OCI-LY1 (cell line): Measurements from ENCODE around the gene TUSC1.
"Not testable (repeated sequence)": the region's sequence is repeated elsewhere in the genome, so short reads cannot be mapped to it uniquely, and the experiment has no call there.

ENCODE experiments used
- H2AFZ ChIP-seq: fragments of 200-600 bp; sonication (generic), shearing (Covaris generic); 2 replicates; pipeline ENCODE4 v1.6.0; 2014; ENCODE audit warnings: antibody characterized with exemption, mild to moderate bottlenecking, low read length
- H3F3A ChIP-seq: fragments of 200-600 bp; sonication (generic), shearing (Covaris generic); 2 replicates; pipeline ENCODE4 v1.6.0; 2014; ENCODE audit warnings: mild to moderate bottlenecking, antibody characterized with exemption, low read length, moderate library complexity; ENCODE audit not compliant: insufficient read depth
- H3K27ac ChIP-seq: fragments of 200-600 bp; sonication (generic); 2 replicates; pipeline ENCODE4 v1.5.1; 2014; ENCODE audit warnings: low read length, mixed run types, mild to moderate bottlenecking, low read depth; ENCODE audit not compliant: poor library complexity, severe bottlenecking
- H3K27me3 ChIP-seq: fragments of 200-600 bp; sonication (generic); 2 replicates; pipeline ENCODE4 v1.6.0; 2014; ENCODE audit warnings: antibody characterized with exemption, mild to moderate bottlenecking, low read length, moderate library complexity; ENCODE audit not compliant: insufficient read depth
- H3K36me3 ChIP-seq: fragments of 200-600 bp; sonication (generic); 2 replicates; pipeline ENCODE4 v1.6.1; 2014; ENCODE audit warnings: mild to moderate bottlenecking, antibody characterized with exemption, low read length, moderate library complexity, mixed read lengths; ENCODE audit not compliant: insufficient read depth
- H3K4me1 ChIP-seq: fragments of 200-600 bp; sonication (generic); 2 replicates; pipeline ENCODE4 v1.5.1; 2014; ENCODE audit warnings: mild to moderate bottlenecking, low read length, moderate library complexity; ENCODE audit not compliant: insufficient read depth, severe bottlenecking
- H3K4me2 ChIP-seq: fragments of 200-600 bp; sonication (generic), shearing (Covaris generic); 2 replicates; pipeline ENCODE4 v1.6.1; 2014; ENCODE audit warnings: low read length
- H3K4me3 ChIP-seq: fragments of 200-600 bp; sonication (generic); 2 replicates; pipeline ENCODE4 v1.5.1; 2014; ENCODE audit warnings: low read length, low read depth, mild to moderate bottlenecking, mixed read lengths; ENCODE audit not compliant: poor library complexity, severe bottlenecking
- H3K79me2 ChIP-seq: fragments of 200-600 bp; shearing (Covaris generic); 2 replicates; pipeline ENCODE4 v1.6.1; 2016; ENCODE audit warnings: mixed run types, low read length, mixed read lengths; ENCODE audit not compliant: insufficient read depth
- H3K9ac ChIP-seq: fragments of 200-600 bp; sonication (generic), shearing (Covaris generic); 2 replicates; pipeline ENCODE4 v1.6.1; 2014; ENCODE audit warnings: mild to moderate bottlenecking, low read length, mixed read lengths
- H3K9me2 ChIP-seq: fragments of 200-600 bp; sonication (generic), shearing (Covaris generic); 2 replicates; pipeline ENCODE4 v1.6.1; 2014; ENCODE audit warnings: low read depth, mild to moderate bottlenecking, low read length, mixed read lengths
- H3K9me3 ChIP-seq: fragments of 200-600 bp; shearing (Covaris generic); 2 replicates; pipeline ENCODE4 v1.6.1; 2014; ENCODE audit warnings: low read length, mixed read lengths
- H4K20me1 ChIP-seq: fragments of 200-600 bp; sonication (generic), shearing (Covaris generic); 2 replicates; pipeline ENCODE4 v1.6.0; 2016; ENCODE audit warnings: mild to moderate bottlenecking, low read length; ENCODE audit not compliant: insufficient read depth
- CTCF ChIP-seq: fragments of 200-600 bp; sonication (generic), shearing (Covaris generic); IDR thresholded peaks from 2 replicates; pipeline ENCODE4 v1.5.1; 2017; ENCODE audit warnings: mild to moderate bottlenecking, antibody characterized with exemption, low read length, moderate library complexity, mixed read lengths
- EZH2 ChIP-seq: fragments of 200-600 bp; sonication (generic), shearing (Covaris generic); IDR thresholded peaks from 2 replicates; pipeline ENCODE4 v1.8.0; 2017; ENCODE audit warnings: borderline replicate concordance, mixed run types, mild to moderate bottlenecking, antibody characterized with exemption, low read length, moderate library complexity, mixed read lengths

TUSC1 gene

DNA sequence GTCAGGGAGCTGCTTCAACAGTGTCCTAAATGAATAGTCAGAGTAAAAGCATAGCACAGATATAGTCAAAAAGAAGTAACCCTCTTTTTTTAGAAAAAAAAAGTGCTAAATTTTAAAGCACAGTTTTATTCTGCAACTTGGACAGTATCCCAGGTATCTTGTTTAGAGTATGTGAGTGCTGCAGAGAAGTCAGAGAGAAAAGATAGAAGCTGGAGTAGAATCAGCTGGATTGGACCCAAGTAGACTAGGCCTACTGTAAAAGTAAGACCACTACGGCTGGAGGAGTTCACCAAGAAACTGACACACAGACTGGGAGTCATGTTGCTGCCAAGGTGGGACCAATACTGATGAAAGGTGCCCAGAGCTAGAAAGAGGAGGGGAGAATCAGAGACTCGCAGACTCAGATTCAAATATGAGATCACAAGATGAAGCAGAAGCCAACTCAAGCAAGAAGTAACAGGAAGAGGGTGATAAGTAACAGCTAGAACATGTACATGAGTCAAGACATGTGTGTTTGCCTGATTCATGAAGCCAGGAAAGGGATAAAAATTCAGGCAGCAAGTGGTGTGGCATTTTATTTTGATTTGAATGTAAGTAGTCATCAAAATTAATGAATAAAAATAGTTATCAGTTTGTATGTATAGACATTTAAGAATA lies 25.6 kb upstream of the TUSC1 start:
- H3K4me3 ChIP-seq, result no peak overlapping the region
- H3K9me3 ChIP-seq, result no peaks in the 10 kb centered on the region
- no peak for TF ChIP-seq CTCF
- no peak for TF ChIP-seq EZH2
- no peak overlapping the region for H3K4me2 ChIP-seq
- no peaks in the 10 kb centered on the region for H3K79me2 ChIP-seq
- H3K27me3 ChIP-seq, result no peaks in the 10 kb centered on the region
- no peaks in the 10 kb centered on the region for H3K36me3 ChIP-seq
- H3K4me1 ChIP-seq, result no peaks in the 10 kb centered on the region
- H2AFZ ChIP-seq, result no peak overlapping the region
- no peaks in the 10 kb centered on the region for H3K9me2 ChIP-seq
- no peak overlapping the region for H3K27ac ChIP-seq
- no peaks in the 10 kb centered on the region for H3F3A ChIP-seq
- no peak overlapping the region for H3K9ac ChIP-seq
- no peaks in the 10 kb centered on the region for H4K20me1 ChIP-seq

GRCh38 chr9:25702536-25702935 lies 24.3 kb upstream of the TUSC1 start:
- H3K36me3 ChIP-seq, result no peaks in the 10 kb centered on the region
- H3K9me2 ChIP-seq, result no peaks in the 10 kb centered on the region
- H3K9me3 ChIP-seq, result no peaks in the 10 kb centered on the region
- H3K4me1 ChIP-seq, result no peaks in the 10 kb centered on the region
- H3K27me3 ChIP-seq, result no peaks in the 10 kb centered on the region
- H3K4me2 ChIP-seq, result no peak overlapping the region
- no peak overlapping the region for H3K4me3 ChIP-seq
- H4K20me1 ChIP-seq, result no peaks in the 10 kb centered on the region
- no peaks in the 10 kb centered on the region for H3F3A ChIP-seq
- no peak overlapping the region for H3K9ac ChIP-seq
- H2AFZ ChIP-seq, result no peak overlapping the region
- H3K79me2 ChIP-seq, result no peaks in the 10 kb centered on the region
- TF ChIP-seq EZH2, result no peak
- TF ChIP-seq CTCF, result no peak
- no peak overlapping the region for H3K27ac ChIP-seq

DNA sequence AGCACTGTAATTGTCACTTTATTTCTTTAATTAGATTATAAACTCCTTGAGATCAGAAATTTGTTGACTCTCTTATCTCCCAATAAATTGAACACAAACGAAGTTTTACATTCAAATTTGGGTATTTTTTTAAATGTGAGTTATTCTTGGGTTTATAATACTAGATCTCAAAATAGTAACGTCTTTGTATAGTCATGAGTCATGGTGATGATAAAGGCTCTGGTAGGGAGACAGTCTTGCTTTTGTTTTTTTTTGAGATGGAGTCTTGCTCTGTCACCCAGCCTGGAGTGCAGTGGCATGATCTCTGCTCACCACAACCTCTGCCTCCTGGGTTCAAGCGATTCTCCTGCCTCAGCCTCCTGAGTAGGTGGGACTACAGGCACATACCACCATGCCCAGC lies 22.7 kb upstream of the TUSC1 start:
- H3K4me2 ChIP-seq, H3K4me3 ChIP-seq, H3K9me3 ChIP-seq, H3K4me1 ChIP-seq, H3K27ac ChIP-seq, H3K27me3 ChIP-seq, H3K9me2 ChIP-seq, H4K20me1 ChIP-seq, H2AFZ ChIP-seq, H3K79me2 ChIP-seq, H3K36me3 ChIP-seq, H3K9ac ChIP-seq, H3F3A ChIP-seq: not testable (repeated sequence)

DNA sequence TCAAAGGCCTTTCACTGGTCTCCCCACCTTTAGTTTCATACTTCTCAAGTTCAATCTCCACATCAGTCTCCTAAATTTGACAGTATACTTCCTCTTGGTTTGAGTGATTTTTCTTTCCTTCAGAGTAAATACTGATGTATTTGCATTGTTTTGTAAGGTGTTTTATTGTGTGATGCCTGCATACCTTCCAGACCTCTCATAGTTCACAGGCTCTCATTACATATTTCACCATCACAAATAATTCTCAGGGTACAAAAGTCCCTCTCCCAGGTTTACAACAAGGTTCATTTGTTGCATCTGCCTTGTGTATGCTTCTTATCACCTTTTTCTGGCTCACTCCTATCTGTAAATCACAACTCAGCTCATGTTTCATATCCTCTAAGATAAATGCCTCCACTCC lies 22.2 kb upstream of the TUSC1 start:
- Histone ChIP-seq H4K20me1 (no peaks in the 10 kb centered on the region), H3K27me3 (no peaks in the 10 kb centered on the region), H3K4me3 (no peak overlapping the region), H3K27ac (no peak overlapping the region), H3K9me3 (no peaks in the 10 kb centered on the region), H3K4me1 (no peaks in the 10 kb centered on the region), H3F3A (no peaks in the 10 kb centered on the region), H3K36me3 (no peaks in the 10 kb centered on the region), H3K4me2 (no peak overlapping the region), H3K9me2 (no peaks in the 10 kb centered on the region), H3K79me2 (no peaks in the 10 kb centered on the region), H3K9ac (no peak overlapping the region), H2AFZ (no peak overlapping the region)
- TF ChIP-seq CTCF (no peak), EZH2 (no peak)
